GM12878 (cell line): Measurements from ENCODE around the gene MYO6. TPM values are rescaled to one million over a fixed set of nuclear protein-coding genes. Genes with fewer than 3 reads are reported as not detected.

Experiments used
- ATAC-seq: fragments of 200-7000 bp; cut with Tn5 transposase; 3 replicates; pipeline ENCODE4 v1.9.1; 2020; ENCODE audit warnings: mild to moderate bottlenecking, moderate library complexity
- BruUV-seq: library from RNA; stranded (reverse); fragments of 400-500 nt; replicated peaks from 2 replicates; lab custom pipeline; 2021; lab: Mats Ljungman, UMichigan
- CTCF ChIA-PET: fragments of 300-600 bp; sonication (Branson Sonifier 250); formaldehyde crosslinking; extraction: SDS; loops from one replicate; lab custom pipeline; 2021; ENCODE audit warnings: inconsistent platforms; lab: Yijun Ruan, JAX
- POLR2A ChIA-PET: fragments of 350-600 bp; formaldehyde crosslinking; extraction: SDS; loops from one replicate; lab custom pipeline; 2021; ENCODE audit warnings: inconsistent platforms; lab: Charles Lee
- RAD21 ChIA-PET: fragments of 300-600 bp; sonication (Branson Sonifier 250); formaldehyde crosslinking; loops from one replicate; lab custom pipeline; 2023; ENCODE audit warnings: antibody characterized with exemption; ENCODE audit not compliant: unreplicated experiment; lab: Charles Lee
- SMC1A ChIA-PET: fragments of 300-600 bp; sonication (Branson Sonifier 250); formaldehyde crosslinking; loops from one replicate; lab custom pipeline; 2023; ENCODE audit not compliant: unreplicated experiment, uncharacterized antibody; lab: Charles Lee
- DNase-seq: peaks from one replicate; pipeline ENCODE4 v3.0.0-alpha.2; 2011; ENCODE audit warnings: low read depth, low spot score
- FAIRE-seq: peaks from 3 replicates; lab custom pipeline; 2011; peaks lifted over from hg19 to GRCh38; lab: Jason Lieb, UNC
- H2AFZ ChIP-seq: 2 replicates; pipeline ENCODE4 v1.6.0; 2011; ENCODE audit warnings: low read depth, low read length, control low read depth; ENCODE audit not compliant: control insufficient read depth
- H3K27ac ChIP-seq: 2 replicates; pipeline ENCODE4 v1.5.1; 2011; ENCODE audit warnings: control low read depth; ENCODE audit not compliant: control insufficient read depth, insufficient read depth
- H3K27me3 ChIP-seq, 2 experiments: replicated peaks in 1 of 2; 2 replicates each; pipeline versions ENCODE4 v1.6.0 to v1.6.1; 2011; ENCODE audit warnings: low read length in 1 of 2; ENCODE audit not compliant: control insufficient read depth in 2 of 2, insufficient read depth in 2 of 2
- H3K36me3 ChIP-seq, 2 experiments: 2 replicates each; pipeline ENCODE4 v1.5.1; 2011; ENCODE audit warnings: low read length in 1 of 2; ENCODE audit not compliant: control insufficient read depth in 2 of 2, insufficient read depth in 2 of 2
- H3K4me1 ChIP-seq: 2 replicates; pipeline ENCODE4 v1.6.1; 2011; ENCODE audit warnings: mild to moderate bottlenecking, low read length, moderate library complexity, mixed read lengths; ENCODE audit not compliant: control insufficient read depth, insufficient read depth
- H3K4me2 ChIP-seq: 2 replicates; pipeline ENCODE4 v1.6.0; 2011; ENCODE audit warnings: control low read depth; ENCODE audit not compliant: control insufficient read depth, insufficient read depth
- H3K4me3 ChIP-seq: fragments of 200-600 bp; sonication (generic); 2 replicates; pipeline ENCODE4 v1.5.1; 2016
- H3K79me2 ChIP-seq: 2 replicates; pipeline ENCODE4 v1.6.0; 2011; ENCODE audit warnings: low read length; ENCODE audit not compliant: control insufficient read depth, insufficient read depth
- H3K9ac ChIP-seq: 2 replicates; pipeline ENCODE4 v1.8.0; 2011; ENCODE audit warnings: low read length, control low read depth, mixed read lengths; ENCODE audit not compliant: control insufficient read depth, insufficient read depth
- H3K9me3 ChIP-seq: replicated peaks from 3 replicates; pipeline ENCODE4 v1.5.1; 2011; ENCODE audit warnings: mild to moderate bottlenecking, low read length; ENCODE audit not compliant: control insufficient read depth, insufficient read depth
- H4K20me1 ChIP-seq: 2 replicates; pipeline ENCODE4 v1.6.0; 2011; ENCODE audit not compliant: control insufficient read depth, insufficient read depth
- ATF3 ChIP-seq: IDR thresholded peaks from 2 replicates; pipeline ENCODE4 v1.6.1; 2011; ENCODE audit warnings: low read depth, mild to moderate bottlenecking, low read length, moderate library complexity, borderline replicate concordance; ENCODE audit errors: extremely low read depth
- CBX5 ChIP-seq: sonication (generic); IDR thresholded peaks from 2 replicates; pipeline ENCODE4 v1.6.1; 2016; ENCODE audit warnings: low read depth, moderate library complexity, mild to moderate bottlenecking, inconsistent platforms
- EZH2 ChIP-seq: IDR thresholded peaks from 2 replicates; pipeline ENCODE4 v1.6.1; 2012; ENCODE audit warnings: low read depth, mild to moderate bottlenecking, control low read depth, inconsistent platforms, low read length, borderline replicate concordance; ENCODE audit not compliant: control insufficient read depth
- LARP7 ChIP-seq: fragments of 450-650 bp; IDR thresholded peaks from 2 replicates; pipeline ENCODE4 v1.6.1; 2017; ENCODE audit warnings: mild to moderate bottlenecking
- NR2C2 ChIP-seq: IDR thresholded peaks from 2 replicates; pipeline ENCODE4 v1.6.1; 2011; ENCODE audit warnings: borderline replicate concordance, low read depth; ENCODE audit not compliant: control insufficient read depth, insufficient read length
- SREBF2 ChIP-seq: IDR thresholded peaks from 2 replicates; pipeline ENCODE4 v1.6.1; 2012; ENCODE audit warnings: mild to moderate bottlenecking, low read length
- TCF12 ChIP-seq: IDR thresholded peaks from 2 replicates; pipeline ENCODE4 v1.6.1; 2011; ENCODE audit warnings: low read depth, mild to moderate bottlenecking, low read length
- WRNIP1 ChIP-seq: IDR thresholded peaks from 2 replicates; pipeline ENCODE4 v1.6.1; 2011; ENCODE audit warnings: low read depth, low read length, improper control_type of control experiment, borderline replicate concordance
- WGBS: methylation state at CpG from one replicate; pipeline ENCODE4 v1.1.6; 2016; ENCODE audit warnings: low lambda C conversion rate; ENCODE audit not compliant: insufficient replicate concordance, insufficient coverage; ENCODE audit errors: missing lambda C conversion rate; 5-methylcytosine and 5-hydroxymethylcytosine counted together
- in situ Hi-C: fragments of 300-500 bp; cut with MboI; formaldehyde crosslinking; loops from 9 replicates; pipeline ENCODE4 v1.14.3; 2018; ENCODE audit warnings: mixed read lengths
- intact Hi-C: fragments of 100-400 bp; cut with micrococcal nuclease; formaldehyde crosslinking; loops from one replicate; pipeline ENCODE4 v1.14.2; 2022; ENCODE audit not compliant: unreplicated experiment
- polyA plus RNA-seq, 11 experiments: library from polyadenylated mRNA; depleted of rRNA in 4 of 11; unstranded in 6 of 11; stranded (reverse) in 5 of 11; fragments of >200 nt; fragmentation: Nextera tagmentation in 4 of 11; fragmentation: Illumina TruSeq in 1 of 11; extraction: Ambion mirVana in 4 of 11; extraction: Trizol in 1 of 11; gene quantifications; 1 replicate in 1 of 11; 2 replicates in 10 of 11; pipeline versions ENCODE4 v1.2.1 to v1.2.3, GENCODE V29; 2011 to 2016; ENCODE audit warnings: inconsistent platforms in 2 of 11, missing spikeins in 2 of 11, low read depth in 1 of 11
- total RNA-seq, 4 experiments: library from RNA; depleted of rRNA in 3 of 4; stranded (reverse); fragments of >200 nt in 3 of 4; fragmentation: Illumina TruSeq in 1 of 4; extraction: Trizol in 1 of 4; gene quantifications; 2 replicates each; pipeline versions ENCODE4 v1.2.1 to v1.2.3, GENCODE V29; 2013 to 2021
- TF ChIP-seq, protein P1 (sequence below): IDR thresholded peaks from 2 replicates; pipeline ENCODE4 v1.6.1; 2012; ENCODE audit warnings: mild to moderate bottlenecking, low read depth, low read length

MYO6 gene
- total and polyA plus RNA-seq, 10 of the 15 experiments (the other 5 are each of a cell fraction or from before 2014, with no cell fraction given) = 7.9 to 30.4 (median 16.8) TPM

DNA sequence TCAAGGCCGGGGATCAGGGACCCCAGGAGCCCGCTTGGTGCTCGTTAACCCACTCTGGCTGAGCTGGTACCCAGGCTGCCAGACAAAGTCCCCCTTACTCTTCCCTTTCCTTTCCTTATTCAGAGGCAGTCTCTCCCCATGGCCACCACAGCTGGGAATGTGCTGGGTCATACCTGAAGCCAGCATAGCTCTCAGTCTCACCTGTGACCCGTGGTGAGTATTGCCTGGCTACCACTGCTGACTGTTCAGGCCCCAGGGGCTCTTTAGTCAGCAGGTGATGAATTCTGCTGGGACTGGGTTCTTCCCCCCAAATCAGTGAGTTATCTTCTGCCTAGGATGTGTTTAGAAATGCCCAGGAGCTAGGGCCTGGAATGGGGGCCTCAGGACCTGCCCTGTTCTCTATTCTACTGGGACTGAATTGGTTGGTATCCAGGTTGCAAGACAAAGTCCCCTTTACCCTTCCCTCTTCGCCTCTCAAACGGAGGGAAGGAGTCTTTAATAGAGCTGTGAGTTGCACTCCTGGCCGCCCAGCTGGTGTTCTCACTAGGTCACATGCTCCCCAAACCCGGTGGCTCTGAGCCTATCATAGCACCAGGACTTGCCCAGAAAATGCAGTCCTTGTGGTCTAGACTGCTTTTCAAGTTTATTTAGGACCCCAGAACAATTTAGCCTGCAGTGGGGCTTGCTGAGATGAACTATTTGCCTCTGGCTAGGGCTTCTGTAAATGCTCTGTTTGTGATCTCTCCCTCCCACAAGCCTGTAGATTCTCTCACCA is 64.6 kb downstream of the MYO6 start:
- CTCF ChIA-PET = interaction anchor here (0.5 kb wide), 1 partner anchor 14 kb away, joined by 3 read pairs; no protein-coding TSS in a partner anchor
- no peak for DNase-seq
- in situ Hi-C loops = no loop called here
- H3K27ac ChIP-seq = no peak overlapping the region
- no peak overlapping the region for H3K4me2 ChIP-seq
- TF ChIP-seq NR2C2 (no peak), EZH2 (no peak), SREBF2 (no peak), CBX5 (no peak), LARP7 (no peak), ATF3 (no peak), WRNIP1 (no peak), TCF12 (no peak)
- TF ChIP-seq, protein P1, sequence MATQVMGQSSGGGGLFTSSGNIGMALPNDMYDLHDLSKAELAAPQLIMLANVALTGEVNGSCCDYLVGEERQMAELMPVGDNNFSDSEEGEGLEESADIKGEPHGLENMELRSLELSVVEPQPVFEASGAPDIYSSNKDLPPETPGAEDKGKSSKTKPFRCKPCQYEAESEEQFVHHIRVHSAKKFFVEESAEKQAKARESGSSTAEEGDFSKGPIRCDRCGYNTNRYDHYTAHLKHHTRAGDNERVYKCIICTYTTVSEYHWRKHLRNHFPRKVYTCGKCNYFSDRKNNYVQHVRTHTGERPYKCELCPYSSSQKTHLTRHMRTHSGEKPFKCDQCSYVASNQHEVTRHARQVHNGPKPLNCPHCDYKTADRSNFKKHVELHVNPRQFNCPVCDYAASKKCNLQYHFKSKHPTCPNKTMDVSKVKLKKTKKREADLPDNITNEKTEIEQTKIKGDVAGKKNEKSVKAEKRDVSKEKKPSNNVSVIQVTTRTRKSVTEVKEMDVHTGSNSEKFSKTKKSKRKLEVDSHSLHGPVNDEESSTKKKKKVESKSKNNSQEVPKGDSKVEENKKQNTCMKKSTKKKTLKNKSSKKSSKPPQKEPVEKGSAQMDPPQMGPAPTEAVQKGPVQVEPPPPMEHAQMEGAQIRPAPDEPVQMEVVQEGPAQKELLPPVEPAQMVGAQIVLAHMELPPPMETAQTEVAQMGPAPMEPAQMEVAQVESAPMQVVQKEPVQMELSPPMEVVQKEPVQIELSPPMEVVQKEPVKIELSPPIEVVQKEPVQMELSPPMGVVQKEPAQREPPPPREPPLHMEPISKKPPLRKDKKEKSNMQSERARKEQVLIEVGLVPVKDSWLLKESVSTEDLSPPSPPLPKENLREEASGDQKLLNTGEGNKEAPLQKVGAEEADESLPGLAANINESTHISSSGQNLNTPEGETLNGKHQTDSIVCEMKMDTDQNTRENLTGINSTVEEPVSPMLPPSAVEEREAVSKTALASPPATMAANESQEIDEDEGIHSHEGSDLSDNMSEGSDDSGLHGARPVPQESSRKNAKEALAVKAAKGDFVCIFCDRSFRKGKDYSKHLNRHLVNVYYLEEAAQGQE = no peak
- TF ChIP-seq, all 136 proteins: peak for 0
- BruUV-seq = no TSS peak
- peaks cover 0 to 1% of the 10 kb centered on the region in 2 experiments; a peak in 2 of 4 replicates for H3K36me3 ChIP-seq
- SMC1A ChIA-PET = interaction anchor here (0.7 kb wide), 1 partner anchor 80 kb away, joined by 3 read pairs; no protein-coding TSS in a partner anchor
- no peaks in the 10 kb centered on the region for H3K4me1 ChIP-seq
- 45% methylated on average over 8 of the region's 8 CpGs for WGBS
- POLR2A ChIA-PET = no interaction called here
- RAD21 ChIA-PET = no interaction called here
- no peaks in the 10 kb centered on the region for H3K27me3 ChIP-seq
- H4K20me1 ChIP-seq = no peaks in the 10 kb centered on the region
- no peak overlapping the region for H2AFZ ChIP-seq
- H3K9ac ChIP-seq = no peak overlapping the region
- no peaks in the 10 kb centered on the region for H3K9me3 ChIP-seq
- FAIRE-seq (no peak), ATAC-seq (no peak)
- intact Hi-C loops = no loop called here
- no peak overlapping the region for H3K4me3 ChIP-seq
- H3K79me2 ChIP-seq = no peaks in the 10 kb centered on the region
